ENCODE results near the gene HBG1. TPM values are rescaled to one million over a fixed set of nuclear protein-coding genes. Genes with fewer than 3 reads are reported as not detected.

HBG1 gene
- total RNA-seq, 1 donor from 2014 or later: not detected

DNA sequence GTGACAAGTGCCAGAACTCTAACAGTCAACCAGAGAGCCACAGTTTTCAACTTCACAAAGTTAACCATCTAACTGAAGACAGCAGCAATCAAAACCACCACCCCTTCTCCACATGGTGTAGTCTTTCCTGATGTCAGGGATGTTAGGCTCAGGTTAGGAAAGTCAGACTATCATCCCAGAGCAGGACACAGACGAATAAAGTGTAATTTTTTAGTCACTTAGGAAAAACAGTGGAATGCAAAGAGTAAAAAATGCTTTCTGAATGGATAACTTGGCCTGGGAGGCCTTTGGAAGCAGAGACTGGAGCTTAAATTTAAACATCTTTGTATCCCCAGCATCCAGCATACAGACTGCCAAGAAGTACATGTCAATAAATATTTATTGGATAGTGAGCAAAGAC is 36.7 kb upstream of the HBG1 start:
- DNase-seq (ENCODE audit: low read depth): no peak
- no peak for TF ChIP-seq CTCF (IDR thresholded peaks at IDR 0.05; ENCODE audit: insufficient read depth, low read length, poor library complexity, severe bottlenecking)
- no peak overlapping the region for H3K4me3 ChIP-seq (ENCODE audit: low read depth, low read length)
- H3K27me3 ChIP-seq (ENCODE audit: control insufficient read depth, insufficient read depth, low read length): no peaks in the 10 kb centered on the region
- no peaks in the 10 kb centered on the region for H3K36me3 ChIP-seq (ENCODE audit: control insufficient read depth, insufficient read depth, low read length)

GRCh38 chr11:5285703-5286340 is 36.2 kb upstream of the HBG1 start:
- Histone ChIP-seq H3K4me3 (ENCODE audit: low read depth, low read length) (no peak overlapping the region), H3K36me3 (ENCODE audit: control insufficient read depth, insufficient read depth, low read length) (no peaks in the 10 kb centered on the region), H3K27me3 (ENCODE audit: control insufficient read depth, insufficient read depth, low read length) (no peaks in the 10 kb centered on the region)
- DNase-seq (ENCODE audit: low read depth): no peak
- TF ChIP-seq CTCF (IDR thresholded peaks at IDR 0.05; ENCODE audit: insufficient read depth, low read length, poor library complexity, severe bottlenecking): no peak

DNA sequence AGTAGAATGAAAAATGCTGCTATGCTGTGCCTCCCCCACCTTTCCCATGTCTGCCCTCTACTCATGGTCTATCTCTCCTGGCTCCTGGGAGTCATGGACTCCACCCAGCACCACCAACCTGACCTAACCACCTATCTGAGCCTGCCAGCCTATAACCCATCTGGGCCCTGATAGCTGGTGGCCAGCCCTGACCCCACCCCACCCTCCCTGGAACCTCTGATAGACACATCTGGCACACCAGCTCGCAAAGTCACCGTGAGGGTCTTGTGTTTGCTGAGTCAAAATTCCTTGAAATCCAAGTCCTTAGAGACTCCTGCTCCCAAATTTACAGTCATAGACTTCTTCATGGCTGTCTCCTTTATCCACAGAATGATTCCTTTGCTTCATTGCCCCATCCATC is 35.0 kb upstream of the HBG1 start:
- no peak for DNase-seq (ENCODE audit: low read depth)
- no peak for TF ChIP-seq CTCF (IDR thresholded peaks at IDR 0.05; ENCODE audit: insufficient read depth, low read length, poor library complexity, severe bottlenecking)
- Histone ChIP-seq H3K4me3 (ENCODE audit: low read depth, low read length) (no peak overlapping the region), H3K36me3 (ENCODE audit: control insufficient read depth, insufficient read depth, low read length) (no peaks in the 10 kb centered on the region), H3K27me3 (ENCODE audit: control insufficient read depth, insufficient read depth, low read length) (no peaks in the 10 kb centered on the region)

DNA sequence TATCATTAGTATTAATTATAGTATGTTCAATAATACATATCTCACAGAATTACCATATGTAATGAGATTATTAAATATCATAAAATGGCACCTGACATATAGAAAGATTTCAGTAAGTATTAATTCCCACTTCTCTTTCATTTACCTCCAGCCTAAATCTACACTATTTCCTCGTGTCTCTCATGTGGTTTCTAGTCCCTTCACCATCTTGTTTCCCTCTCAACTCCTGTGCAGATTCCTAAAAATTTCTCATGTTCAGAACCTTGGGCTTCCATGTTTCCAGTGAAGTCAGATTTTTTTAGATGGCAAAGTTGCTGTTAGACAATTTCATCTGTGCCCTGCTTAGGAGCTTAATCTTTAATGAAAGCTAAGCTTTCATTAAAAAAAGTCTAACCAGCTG is 34.2 kb upstream of the HBG1 start:
- H3K27me3 ChIP-seq (ENCODE audit: control insufficient read depth, insufficient read depth, low read length): no peaks in the 10 kb centered on the region
- no peak for TF ChIP-seq CTCF (IDR thresholded peaks at IDR 0.05; ENCODE audit: insufficient read depth, low read length, poor library complexity, severe bottlenecking)
- DNase-seq (ENCODE audit: low read depth): no peak
- H3K4me3 ChIP-seq (ENCODE audit: low read depth, low read length): no peak overlapping the region
- H3K36me3 ChIP-seq (ENCODE audit: control insufficient read depth, insufficient read depth, low read length): no peaks in the 10 kb centered on the region

- no peaks in the 10 kb centered on the region for H3K27me3 ChIP-seq (ENCODE audit: control insufficient read depth, insufficient read depth, low read length)
- no peaks in the 10 kb centered on the region for H3K36me3 ChIP-seq (ENCODE audit: control insufficient read depth, insufficient read depth, low read length)
- TF ChIP-seq CTCF (IDR thresholded peaks at IDR 0.05; ENCODE audit: insufficient read depth, low read length, poor library complexity, severe bottlenecking): no peak
- H3K4me3 ChIP-seq (ENCODE audit: low read depth, low read length): no peak overlapping the region
- no peak for DNase-seq (ENCODE audit: low read depth)
Observed at GRCh38 chr11:5283086-5283485, 33.4 kb upstream of the HBG1 start.

- DNase-seq (ENCODE audit: low read depth): no peak
- Histone ChIP-seq H3K4me3 (ENCODE audit: low read depth, low read length) (no peak overlapping the region), H3K36me3 (ENCODE audit: control insufficient read depth, insufficient read depth, low read length) (no peaks in the 10 kb centered on the region), H3K27me3 (ENCODE audit: control insufficient read depth, insufficient read depth, low read length) (no peaks in the 10 kb centered on the region)
- no peak for TF ChIP-seq CTCF (IDR thresholded peaks at IDR 0.05; ENCODE audit: insufficient read depth, low read length, poor library complexity, severe bottlenecking)
Observed at GRCh38 chr11:5282628-5283027, 33.0 kb upstream of the HBG1 start.
